Natural killer cell treated with Interleukin-12 subunit alpha and Interleukin-12 subunit beta and Interleukin-15 and Interleukin-18, amount 100 ng/mL, for 72 hours (primary cell): Measurements from ENCODE around the gene HSFX3. TPM values are rescaled to one million over a fixed set of nuclear protein-coding genes. Genes with fewer than 3 reads are reported as not detected.
"Not testable (repeated sequence)": the region's sequence is repeated elsewhere in the genome, so short reads cannot be mapped to it uniquely, and the experiment has no call there.

Source experiments
- ATAC-seq, 2 donors: fragments of 150-1000 bp; cut with Tn5 transposase in 1 of 2; sonication (Bioruptor Pico), chemical (Tn5 transposase) in 1 of 2; 2 replicates each; pipeline ENCODE4 v1.10.0; 2021
- DNase-seq: peaks from one replicate; pipeline ENCODE4 v3.0.0; 2022; ENCODE audit warnings: low spot score
- H3K27ac Mint-ChIP-seq, 2 donors: 1 replicate in 1 of 2; 2 replicates in 1 of 2; pipeline ENCODE4 v1.8.0; 2022; ENCODE audit warnings: mixed read lengths in 2 of 2, mild to moderate bottlenecking in 1 of 2, moderate library complexity in 1 of 2
- H3K27me3 Mint-ChIP-seq, 2 donors: 1 replicate in 1 of 2; 2 replicates in 1 of 2; pipeline ENCODE4 v1.8.0; 2022; ENCODE audit warnings: mixed read lengths in 2 of 2
- H3K36me3 Mint-ChIP-seq: one replicate; pipeline ENCODE4 v1.8.0; 2022; ENCODE audit warnings: mixed read lengths
- H3K4me1 Mint-ChIP-seq, 2 donors: 1 replicate in 1 of 2; 2 replicates in 1 of 2; pipeline ENCODE4 v1.8.0; 2022; ENCODE audit warnings: low read depth in 2 of 2, mixed read lengths in 2 of 2, mild to moderate bottlenecking in 1 of 2
- H3K4me3 Mint-ChIP-seq: one replicate; pipeline ENCODE4 v1.8.0; 2022; ENCODE audit warnings: mixed read lengths
- H3K9me3 Mint-ChIP-seq: 2 replicates; pipeline ENCODE4 v1.8.0; 2022; ENCODE audit warnings: mixed read lengths
- total RNA-seq, 2 donors: library from RNA; stranded (reverse); gene quantifications; one replicate each; pipeline ENCODE4 v1.2.3, GENCODE V29; 2022

The HSFX3 gene
- total RNA-seq, 2 donors from 2014 or later: not detected

- not testable (repeated sequence) for ATAC-seq, H3K9me3 Mint-ChIP-seq, DNase-seq, H3K27me3 Mint-ChIP-seq, H3K36me3 Mint-ChIP-seq
- Mint-ChIP-seq H3K4me3 (peak overlapping the region; percentile 74), H3K4me1 (peaks cover 28 to 33% of the 10 kb centered on the region in 2 donors), H3K27ac (peak overlapping the region; percentile 84 to 93)
Measured at GRCh38 chrX:149502923-149503322, 46.8 kb downstream of the HSFX3 start.

- peaks cover 0 to 5% of the 10 kb centered on the region in 2 donors for H3K27me3 Mint-ChIP-seq
- H3K9me3 Mint-ChIP-seq: no peaks in the 10 kb centered on the region
- peaks cover 30 to 34% of the 10 kb centered on the region in 2 donors for H3K4me1 Mint-ChIP-seq
- no peak for ATAC-seq
- H3K36me3 Mint-ChIP-seq: peaks cover 6% of the 10 kb centered on the region
- H3K27ac Mint-ChIP-seq: peak overlapping the region; percentile 84 to 93
- peak overlapping the region; percentile 74 for H3K4me3 Mint-ChIP-seq
- DNase-seq: no peak
Measured at GRCh38 chrX:149499766-149500165, 50.0 kb downstream of the HSFX3 start.

- H3K27me3 Mint-ChIP-seq: no peaks in the 10 kb centered on the region
- H3K4me1 Mint-ChIP-seq: peaks cover 23 to 30% of the 10 kb centered on the region in 2 donors
- no peaks in the 10 kb centered on the region for H3K36me3 Mint-ChIP-seq
- peak overlapping the region in 1 of 2 donors; percentile 84 for H3K27ac Mint-ChIP-seq
- H3K4me3 Mint-ChIP-seq: no peak overlapping the region
- ATAC-seq (no peak), DNase-seq (no peak)
- no peaks in the 10 kb centered on the region for H3K9me3 Mint-ChIP-seq
Measured at GRCh38 chrX:149498767-149499166, 51.0 kb downstream of the HSFX3 start.

Other genes with a start within 250 kb of the HSFX3 start
- 100 to 1,000 TPM in 1 of 2 donors, 10 to 100 TPM in 1; 96.0 to 129 TPM for gene IDS, start 44.6 kb downstream of the HSFX3 start, total RNA-seq
- 10 to 100 TPM; 32.1 to 35.0 TPM for gene EOLA1, start 8.9 kb downstream of the HSFX3 start, total RNA-seq
- not detected for gene MAGEA9B, start 37.5 kb upstream of the HSFX3 start, total RNA-seq
- under 1 TPM in 1 of 2 donors, not detected in 1; 0.45 TPM for gene HSFX2, start 45.4 kb upstream of the HSFX3 start, total RNA-seq
- gene TMEM185A, start 81.9 kb upstream of the HSFX3 start, total RNA-seq: 10 to 100 TPM; 21.1 to 22.1 TPM
- gene MAGEA11, start 162.1 kb upstream of the HSFX3 start, total RNA-seq: not detected
- gene HSFX1, start 224.1 kb upstream of the HSFX3 start, total RNA-seq: under 1 TPM; 0.33 to 0.52 TPM
- gene MAGEA9, start 232.0 kb upstream of the HSFX3 start, total RNA-seq: not detected